DMS53 treated with DMSO at 0.1 percent for 48 hours (cell line): ENCODE data around the gene DGKH.
"Not testable (repeated sequence)": the region's sequence is repeated elsewhere in the genome, so short reads cannot be mapped to it uniquely, and the experiment has no call there.

ENCODE experiments used
- DNase-seq: peaks from one replicate; lab custom pipeline; 2025; ENCODE audit not compliant: unreplicated experiment; lab: John Stamatoyannopoulos, UW

Gene DGKH

DNA sequence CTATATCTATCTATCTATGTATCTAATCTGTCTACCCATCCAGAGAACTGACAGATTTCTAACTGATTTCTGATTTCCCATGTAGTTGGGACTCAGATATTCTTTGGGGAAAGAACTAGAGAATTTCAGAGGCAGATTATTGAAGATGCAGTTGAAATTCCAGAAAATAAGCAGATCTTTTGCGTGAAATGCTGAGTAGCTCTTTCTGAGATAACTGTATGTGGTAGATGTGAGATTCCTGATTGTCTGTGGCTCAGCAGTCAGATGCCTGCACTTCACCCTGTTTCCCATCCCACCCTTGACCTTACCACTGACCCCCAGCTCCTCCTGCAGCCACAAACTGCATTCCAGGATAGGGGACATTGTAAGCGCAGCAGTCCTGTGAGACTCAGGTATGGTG is 61.5 kb downstream of the DGKH start:
- no peak for DNase-seq

- peak; percentile 63 for DNase-seq
These were observed 62.1 kb downstream of the DGKH start for GRCh38 chr13:42110410-42111155.

- DNase-seq = no peak
These were observed 64.4 kb downstream of the DGKH start for GRCh38 chr13:42112864-42113263.

DNA sequence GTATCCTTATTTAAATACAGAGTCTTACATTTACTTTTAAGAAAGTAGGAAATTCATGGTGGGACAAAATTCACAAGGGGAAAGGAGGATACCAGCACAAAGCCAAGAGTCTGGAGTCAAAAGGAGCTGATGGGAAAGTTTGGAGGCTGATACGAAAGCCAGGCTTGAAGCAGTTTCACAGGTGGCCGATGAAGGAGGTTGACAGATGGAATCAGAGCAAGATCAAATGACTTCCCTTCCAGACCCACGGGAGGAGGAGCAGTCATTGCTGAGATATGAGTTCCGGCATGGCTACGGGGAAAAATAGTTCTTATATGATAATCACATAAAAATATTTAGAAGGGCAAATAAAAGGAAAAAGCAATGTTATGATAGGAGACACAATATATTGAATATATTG is 65.0 kb downstream of the DGKH start:
- DNase-seq = no peak

DNA sequence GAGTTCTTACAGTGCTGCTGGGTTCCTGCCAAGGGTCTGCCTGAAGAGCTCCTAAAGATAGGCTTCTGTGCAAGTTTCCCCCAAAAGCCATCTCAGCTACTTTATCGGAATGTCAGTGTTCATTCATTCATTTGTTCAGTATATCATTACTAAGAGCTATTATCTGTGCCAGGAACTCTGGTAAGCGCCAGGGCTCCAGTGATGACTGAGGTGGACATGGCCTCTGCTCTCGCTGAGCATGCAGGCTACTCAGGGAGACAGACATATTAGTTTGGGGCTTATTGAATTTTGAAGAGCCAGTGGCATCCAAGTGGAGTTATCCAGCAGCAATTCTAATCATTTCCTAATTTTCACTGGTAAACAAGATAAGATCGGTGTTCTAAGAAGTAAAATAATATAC is 65.8 kb downstream of the DGKH start:
- no peak for DNase-seq

- DNase-seq = no peak
These were observed 66.5 kb downstream of the DGKH start for GRCh38 chr13:42114912-42115311.

DNA sequence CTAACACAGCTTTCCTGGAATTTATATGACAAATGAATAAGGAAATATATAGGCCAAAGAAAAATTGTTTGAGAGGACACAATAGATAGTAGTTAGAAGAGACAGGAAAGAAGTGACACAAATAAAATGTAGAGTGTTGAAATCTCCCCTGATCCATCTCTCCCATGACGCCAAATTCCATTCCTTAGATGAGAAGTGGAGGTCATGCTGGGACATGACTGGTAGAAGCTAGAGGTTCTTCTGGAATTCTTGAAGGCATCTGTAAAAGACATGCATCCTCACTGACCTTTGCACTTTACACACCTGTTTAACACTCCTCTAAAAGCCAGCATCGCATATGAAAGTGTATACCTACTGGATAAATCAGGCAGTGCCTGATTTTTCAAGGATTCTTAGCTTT is 67.8 kb downstream of the DGKH start:
- no peak for DNase-seq

- DNase-seq = no peak
These were observed 70.6 kb downstream of the DGKH start for GRCh38 chr13:42119041-42119440.

- DNase-seq = peak; percentile 62
These were observed 71.4 kb downstream of the DGKH start for GRCh38 chr13:42119875-42120274.

DNA sequence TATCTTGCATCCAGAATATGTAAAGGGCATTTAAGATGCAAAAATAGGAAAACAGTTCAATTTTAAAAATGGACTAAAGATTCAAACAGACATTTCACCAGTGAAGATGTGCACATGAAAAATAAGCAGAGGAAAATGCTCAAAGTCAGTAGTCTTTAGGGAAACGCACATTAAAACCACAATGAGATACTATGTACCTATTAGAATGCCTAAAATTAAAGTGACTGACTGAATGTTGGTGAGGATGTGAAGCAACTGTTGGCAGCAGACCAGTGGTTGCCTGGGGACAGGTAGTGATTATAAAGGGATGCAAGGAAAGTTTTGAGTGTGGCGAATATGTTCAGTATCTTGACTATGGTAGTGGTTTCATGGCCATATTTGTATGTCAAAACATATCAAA is 75.2 kb downstream of the DGKH start:
- no peak for DNase-seq

- DNase-seq = no peak
These were observed 76.6 kb downstream of the DGKH start for GRCh38 chr13:42125046-42125445.

DNA sequence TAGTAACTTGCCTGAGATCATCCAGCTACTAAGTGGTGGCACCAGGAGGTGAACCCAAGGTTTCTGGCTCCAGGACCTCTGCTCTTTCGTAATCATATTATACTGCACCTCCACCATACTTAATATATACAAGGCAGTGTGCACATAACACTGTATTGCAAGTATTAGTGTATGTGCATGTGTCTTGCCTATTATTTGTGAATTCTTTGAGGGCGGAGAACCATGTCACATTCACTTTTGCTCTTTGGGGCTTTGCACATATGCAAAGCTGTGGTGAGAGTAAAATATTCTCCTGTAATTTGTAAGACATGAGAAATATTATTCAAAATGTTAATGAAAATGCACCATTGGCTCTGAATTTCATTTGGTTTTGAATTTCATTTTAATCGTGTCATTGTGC is 78.6 kb downstream of the DGKH start:
- no peak for DNase-seq

- DNase-seq = no peak
These were observed 80.6 kb downstream of the DGKH start for GRCh38 chr13:42129033-42129432.

GRCh38 chr13:42136518-42136917 is 88.1 kb downstream of the DGKH start:
- DNase-seq = no peak

- no peak for DNase-seq
These were observed 89.5 kb downstream of the DGKH start for GRCh38 chr13:42137856-42138537.

GRCh38 chr13:42140494-42140893 is 92.0 kb downstream of the DGKH start:
- no peak for DNase-seq

DNA sequence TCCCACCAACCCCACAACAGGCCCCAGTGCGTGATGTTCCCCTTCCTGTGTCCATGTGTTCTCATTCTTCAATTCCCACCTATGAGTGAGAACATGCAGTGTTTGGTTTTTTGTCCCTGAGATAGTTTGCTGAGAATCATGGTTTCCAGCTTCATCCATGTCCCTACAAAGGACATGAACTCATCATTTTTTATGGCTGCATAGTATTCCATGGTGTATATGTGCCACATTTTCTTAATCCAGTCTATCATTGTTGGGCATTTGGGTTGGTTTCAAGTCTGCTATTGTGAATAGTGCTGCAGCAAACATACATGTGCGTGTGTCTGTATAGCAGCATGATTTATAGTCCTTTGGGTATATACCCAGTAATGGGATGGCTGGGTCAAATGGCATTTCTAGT is 92.6 kb downstream of the DGKH start:
- not testable (repeated sequence) for DNase-seq

- no peak for DNase-seq
These were observed 97.9 kb downstream of the DGKH start for GRCh38 chr13:42146359-42146758.

DNA sequence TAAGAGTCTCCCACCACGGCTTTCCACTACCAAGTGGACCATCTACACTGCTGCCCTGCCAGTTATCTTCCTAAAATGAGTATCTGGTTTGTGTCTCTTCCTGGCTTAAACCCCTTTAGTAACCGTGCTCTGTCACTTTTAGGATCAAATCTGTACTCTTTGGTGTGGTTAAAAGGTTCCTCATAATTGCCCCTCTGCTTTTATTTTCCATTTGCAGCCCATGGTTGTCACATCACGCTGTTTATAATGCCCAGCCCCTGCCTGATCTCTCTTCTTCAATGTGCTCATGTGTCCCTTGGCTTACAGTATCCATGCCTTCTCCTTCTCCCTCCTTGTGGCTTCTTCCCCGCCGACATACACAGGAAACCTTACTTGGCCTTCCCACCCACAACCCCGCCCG is 100.1 kb downstream of the DGKH start:
- DNase-seq = no peak

DNA sequence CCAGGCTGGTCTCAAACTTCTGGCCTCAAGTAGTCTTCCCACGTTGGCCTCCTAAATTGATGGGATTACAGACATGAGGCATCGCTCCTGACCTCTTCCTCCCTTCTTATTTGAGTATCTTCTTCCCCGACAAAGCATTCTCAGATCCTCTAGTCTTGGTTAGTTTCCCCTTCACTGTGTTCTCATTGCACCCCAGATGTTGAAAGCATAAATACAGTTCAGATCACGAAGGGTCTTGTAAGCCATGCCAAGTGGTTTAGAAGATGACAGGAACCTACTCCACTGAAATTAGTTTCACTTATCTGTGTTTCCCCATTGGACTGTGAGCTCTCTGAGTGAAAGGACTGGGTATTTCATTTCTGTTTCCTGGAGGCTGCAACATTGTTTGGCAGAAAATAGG is 100.7 kb downstream of the DGKH start:
- DNase-seq = no peak

GRCh38 chr13:42151781-42152180 is 103.3 kb downstream of the DGKH start:
- no peak for DNase-seq

DNA sequence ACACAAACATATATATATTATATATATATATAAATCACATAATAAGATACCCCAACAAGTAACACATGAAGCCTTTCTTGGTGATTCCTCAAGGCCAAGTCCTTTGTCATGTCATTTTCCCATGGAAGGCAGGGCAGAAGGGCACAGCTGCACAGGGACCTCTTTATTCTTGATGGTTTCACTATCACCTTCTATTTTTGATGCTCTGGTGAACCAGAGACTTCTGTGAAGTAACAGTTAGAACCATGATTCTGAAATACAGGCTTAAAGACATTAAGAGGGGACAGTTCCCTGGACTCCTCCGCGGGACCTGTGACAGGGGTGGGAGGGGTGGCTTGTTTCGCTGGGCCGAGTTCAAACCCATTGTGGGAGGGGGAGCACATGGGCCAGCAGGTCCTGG is 104.0 kb downstream of the DGKH start:
- DNase-seq = no peak
